K562 (cell line): Measurements from ENCODE around the gene TOR1A. TPM values are rescaled to one million over a fixed set of nuclear protein-coding genes. Genes with fewer than 3 reads are reported as not detected.

ENCODE experiments used
- ATF4 ChIP-seq: fragments of 450-650 bp; formaldehyde crosslinking; IDR thresholded peaks from 2 replicates; pipeline ENCODE4 v1.4.0; 2022; ENCODE audit warnings: mild to moderate bottlenecking, moderate library complexity
- COPS2 ChIP-seq: fragments of 450-650 bp; conservative IDR thresholded peaks from 2 replicates; pipeline ENCODE4 v1.6.1; 2016; ENCODE audit warnings: mild to moderate bottlenecking, moderate library complexity
- CREM ChIP-seq: IDR thresholded peaks from 2 replicates; pipeline ENCODE4 v1.6.1; 2014; ENCODE audit warnings: antibody characterized with exemption, low read depth
- FOSL1 ChIP-seq: fragments of 200-800 bp; sonication (Bioruptor generic); conservative IDR thresholded peaks from 2 replicates; pipeline ENCODE4 v1.6.1; 2016; ENCODE audit warnings: missing genetic modification characterization, missing compliant biosample characterization
- FOXJ2 ChIP-seq: fragments of 200-800 bp; sonication (Bioruptor generic); IDR thresholded peaks from 2 replicates; pipeline ENCODE4 v1.6.1; 2016; ENCODE audit warnings: missing genetic modification characterization, missing compliant biosample characterization
- KAT2B ChIP-seq: IDR thresholded peaks from one replicate; pipeline ENCODE4 v1.6.1; 2012; ENCODE audit warnings: low read depth, mild to moderate bottlenecking, control low read depth, inconsistent platforms, low read length, moderate library complexity
- MAX ChIP-seq: sonication (generic); formaldehyde crosslinking; IDR thresholded peaks from 2 replicates; pipeline ENCODE4 v1.9.0; 2022; ENCODE audit warnings: mild to moderate bottlenecking, missing genetic modification reagents
- NR3C1 ChIP-seq: sonication (generic); formaldehyde crosslinking; IDR thresholded peaks from 2 replicates; pipeline ENCODE4 v1.8.1; 2022; ENCODE audit warnings: missing genetic modification reagents
- NR4A1 ChIP-seq, 2 experiments: fragments of 250-450 bp in 1 of 2; fragments of 450-650 bp in 1 of 2; sonication (Bioruptor Pico) in 1 of 2; IDR thresholded peaks; 2 replicates each; pipeline versions ENCODE4 v1.4.0 to v1.6.1; 2016 to 2020; ENCODE audit warnings: mild to moderate bottlenecking in 2 of 2, missing compliant biosample characterization in 1 of 2, missing genetic modification characterization in 1 of 2, moderate library complexity in 1 of 2
- PKNOX1 ChIP-seq: fragments of 450-650 bp; IDR thresholded peaks from 2 replicates; pipeline ENCODE4 v1.6.1; 2016
- RBM15 ChIP-seq: fragments of 200-400 bp; formaldehyde crosslinking; IDR thresholded peaks from 2 replicates; pipeline ENCODE4 v1.6.1; 2018; ENCODE audit warnings: mild to moderate bottlenecking, low read length, moderate library complexity; ENCODE audit not compliant: insufficient read depth
- RNF219 ChIP-seq: fragments of 250-450 bp; sonication (Bioruptor Pico); IDR thresholded peaks from 2 replicates; pipeline ENCODE4 v1.5.0; 2022; ENCODE audit warnings: mild to moderate bottlenecking
- SAFB ChIP-seq: fragments of 200-400 bp; formaldehyde crosslinking; IDR thresholded peaks from 2 replicates; pipeline ENCODE4 v1.6.1; 2017; ENCODE audit warnings: low read depth, low read length, borderline replicate concordance
- SP1 ChIP-seq: sonication (generic); formaldehyde crosslinking; IDR thresholded peaks from 2 replicates; pipeline ENCODE4 v1.8.1; 2022; ENCODE audit warnings: mild to moderate bottlenecking, missing genetic modification reagents
- TAF1 ChIP-seq: IDR thresholded peaks from 2 replicates; pipeline ENCODE4 v1.6.1; 2011; ENCODE audit warnings: mild to moderate bottlenecking, low read length, moderate library complexity; ENCODE audit not compliant: insufficient read depth, control insufficient read depth, severe bottlenecking; ENCODE audit errors: extremely low read depth
- TFE3 ChIP-seq: fragments of 450-650 bp; formaldehyde crosslinking; IDR thresholded peaks from 2 replicates; pipeline ENCODE4 v1.4.0; 2020; ENCODE audit warnings: mild to moderate bottlenecking, mixed read lengths
- ZC3H4 ChIP-seq: sonication (generic); formaldehyde crosslinking; IDR thresholded peaks from 2 replicates; pipeline ENCODE4 v1.9.0; 2021; ENCODE audit warnings: missing genetic modification reagents, borderline replicate concordance
- ZNF23 ChIP-seq: fragments of 250-450 bp; sonication (Bioruptor Pico); IDR thresholded peaks from 2 replicates; pipeline ENCODE4 v1.4.0; 2020; ENCODE audit warnings: mild to moderate bottlenecking
- ZNF274 ChIP-seq: IDR thresholded peaks from 2 replicates; pipeline ENCODE4 v1.6.1; 2011; ENCODE audit warnings: low read depth, mild to moderate bottlenecking, low read length, moderate library complexity, borderline replicate concordance
- ZNF3 ChIP-seq: fragments of 250-450 bp; sonication (Bioruptor Pico); IDR thresholded peaks from 2 replicates; pipeline ENCODE4 v1.5.0; 2021; ENCODE audit warnings: mild to moderate bottlenecking, moderate library complexity
- ZNF507 ChIP-seq: conservative IDR thresholded peaks from 2 replicates; pipeline ENCODE4 v1.6.1; 2017; ENCODE audit warnings: missing genetic modification characterization, missing compliant biosample characterization
- ZNF778 ChIP-seq: fragments of 450-650 bp; formaldehyde crosslinking; IDR thresholded peaks from 2 replicates; pipeline ENCODE4 v1.4.0; 2020; ENCODE audit warnings: mild to moderate bottlenecking, moderate library complexity
- polyA plus RNA-seq, 8 experiments: library from polyadenylated mRNA; depleted of rRNA in 4 of 8; stranded (reverse) in 5 of 8; unstranded in 3 of 8; fragments of >200 nt; fragmentation: Nextera tagmentation in 2 of 8; fragmentation: Illumina TruSeq in 1 of 8; extraction: Ambion mirVana in 2 of 8; extraction: Trizol in 1 of 8; gene quantifications; 2 replicates each; pipeline versions ENCODE4 v1.2.1 to v1.2.3, GENCODE V29; 2011 to 2014; ENCODE audit warnings: inconsistent platforms in 1 of 8, missing spikeins in 1 of 8
- total RNA-seq, 7 experiments: library from RNA; depleted of rRNA in 6 of 7; stranded (reverse); fragments of >200 nt in 6 of 7; fragmentation: Illumina TruSeq in 2 of 7; extraction: Trizol in 2 of 7; gene quantifications; 2 replicates each; pipeline versions ENCODE4 v1.2.1 to v1.2.3, GENCODE V29; 2011 to 2021; ENCODE audit warnings: low replicate concordance in 1 of 7

TOR1A gene
- total and polyA plus RNA-seq, 9 of the 15 experiments (the other 6 are each of a cell fraction or from before 2014, with no cell fraction given), result 4.5 to 85.8 (median 51.3) TPM

GRCh38 chr9:129802833-129803675 is 20.9 kb downstream of the TOR1A start, which contains the start of gene TOR1B (continued):
- TF ChIP-seq ZNF274 (no peak), ZNF778 (no peak), ZNF23 (CRISPR knock-in tag) (no peak), TFE3 (no peak), CREM (peak; percentile 99), SP1 (peak; percentile 97), PKNOX1 (peak; percentile 50; the same call in 1 of the 2 replicates), FOSL1 (tag) (peak; percentile 56; the same call in 1 of the 2 replicates), NR3C1 (CRISPR knock-in tag) (no peak), ZNF507 (tag) (no peak), SAFB (0 out of 2 replicates have a peak, but pooled peaks have one; percentile 29), ATF4 (CRISPR knock-in tag) (no peak), MAX (CRISPR knock-in tag) (peak; percentile 37; the same call in 1 of the 2 replicates), TAF1 (peak; percentile 88), FOXJ2 (tag) (no peak), RNF219 (no peak), COPS2 (no peak), NR4A1 (CRISPR knock-in tag; IDR thresholded peaks at IDR 0.05) (0 out of 2 replicates have a peak, but pooled peaks have one; percentile 60), NR4A1 (tag; IDR thresholded peaks at IDR 0.05) (no peak), ZC3H4 (CRISPR knock-in tag) (no peak; the same call in 1 of the 2 replicates), RBM15 (no peak), ZNF3 (no peak), KAT2B (no peak)
